ENCODE measurements around the gene MAPK12. TPM values are rescaled to one million over a fixed set of nuclear protein-coding genes. Genes with fewer than 3 reads are reported as not detected.

MAPK12 gene
- total RNA-seq, 2 donors from 2014 or later, result 1.6 to 9.0 TPM

GRCh38 chr22:50293441-50294318 is 32.2 kb upstream of the MAPK12 start:
- no peak overlapping the region for H3K4me3 Mint-ChIP-seq
- H3K9me3 Mint-ChIP-seq, result no peaks in the 10 kb centered on the region
- no peak for DNase-seq (ENCODE audit: low spot score)
- no peak overlapping the region for H3K27ac Mint-ChIP-seq
- H3K4me1 Mint-ChIP-seq (ENCODE audit: low read depth in 2 of 2), result peaks cover 0 to 3% of the 10 kb centered on the region in 2 donors
- H3K27me3 Mint-ChIP-seq, result peaks cover 0 to 15% of the 10 kb centered on the region in 2 donors
- ATAC-seq, result no peak
- no peaks in the 10 kb centered on the region for H3K36me3 Mint-ChIP-seq

GRCh38 chr22:50292643-50293440 is 31.4 kb upstream of the MAPK12 start:
- H3K27me3 Mint-ChIP-seq, result peaks cover 0 to 15% of the 10 kb centered on the region in 2 donors
- no peak overlapping the region for H3K4me3 Mint-ChIP-seq
- H3K4me1 Mint-ChIP-seq (ENCODE audit: low read depth in 2 of 2), result peaks cover 0 to 3% of the 10 kb centered on the region in 2 donors
- no peaks in the 10 kb centered on the region for H3K36me3 Mint-ChIP-seq
- no peak overlapping the region for H3K27ac Mint-ChIP-seq
- no peaks in the 10 kb centered on the region for H3K9me3 Mint-ChIP-seq
- no peak for DNase-seq (ENCODE audit: low spot score)
- no peak for ATAC-seq

GRCh38 chr22:50289942-50290630 is 28.6 kb upstream of the MAPK12 start:
- Mint-ChIP-seq H3K4me3 (no peak overlapping the region), H3K27me3 (peaks cover 0 to 12% of the 10 kb centered on the region in 2 donors), H3K4me1 (ENCODE audit: low read depth in 2 of 2) (peaks cover 0 to 3% of the 10 kb centered on the region in 2 donors), H3K9me3 (no peaks in the 10 kb centered on the region), H3K27ac (no peak overlapping the region), H3K36me3 (no peaks in the 10 kb centered on the region)
- ATAC-seq (no peak), DNase-seq (ENCODE audit: low spot score) (no peak)

GRCh38 chr22:50289151-50289941 is 27.9 kb upstream of the MAPK12 start:
- Mint-ChIP-seq H3K36me3 (no peaks in the 10 kb centered on the region), H3K4me3 (no peak overlapping the region), H3K4me1 (ENCODE audit: low read depth in 2 of 2) (peaks cover 0 to 3% of the 10 kb centered on the region in 2 donors), H3K9me3 (no peaks in the 10 kb centered on the region), H3K27me3 (peaks cover 0 to 12% of the 10 kb centered on the region in 2 donors), H3K27ac (no peak overlapping the region)
- ATAC-seq, result no peak
- no peak for DNase-seq (ENCODE audit: low spot score)

GRCh38 chr22:50287731-50288130 is 26.2 kb upstream of the MAPK12 start:
- no peak for DNase-seq (ENCODE audit: low spot score)
- Mint-ChIP-seq H3K4me3 (no peak overlapping the region), H3K27me3 (peaks cover 0 to 9% of the 10 kb centered on the region in 2 donors), H3K27ac (no peak overlapping the region), H3K36me3 (no peaks in the 10 kb centered on the region), H3K4me1 (ENCODE audit: low read depth in 2 of 2) (peaks cover 0 to 3% of the 10 kb centered on the region in 2 donors), H3K9me3 (no peaks in the 10 kb centered on the region)
- ATAC-seq, result no peak

- ATAC-seq, result no peak
- no peak overlapping the region for H3K4me3 Mint-ChIP-seq
- peaks cover 0 to 4% of the 10 kb centered on the region in 2 donors for H3K27me3 Mint-ChIP-seq
- no peaks in the 10 kb centered on the region for H3K36me3 Mint-ChIP-seq
- no peaks in the 10 kb centered on the region for H3K4me1 Mint-ChIP-seq (ENCODE audit: low read depth in 2 of 2)
- no peaks in the 10 kb centered on the region for H3K9me3 Mint-ChIP-seq
- H3K27ac Mint-ChIP-seq, result no peak overlapping the region
- DNase-seq (ENCODE audit: low spot score), result no peak
These were observed 25.3 kb upstream of the MAPK12 start for GRCh38 chr22:50286701-50287318.

GRCh38 chr22:50286275-50286674 is 24.8 kb upstream of the MAPK12 start:
- Mint-ChIP-seq H3K36me3 (no peaks in the 10 kb centered on the region), H3K27ac (no peak overlapping the region), H3K27me3 (no peaks in the 10 kb centered on the region), H3K9me3 (no peaks in the 10 kb centered on the region), H3K4me3 (no peak overlapping the region), H3K4me1 (ENCODE audit: low read depth in 2 of 2) (no peaks in the 10 kb centered on the region)
- ATAC-seq (no peak), DNase-seq (ENCODE audit: low spot score) (no peak)

GRCh38 chr22:50285568-50286229 is 24.2 kb upstream of the MAPK12 start:
- Mint-ChIP-seq H3K27ac (no peak overlapping the region), H3K4me1 (ENCODE audit: low read depth in 2 of 2) (no peaks in the 10 kb centered on the region), H3K4me3 (no peak overlapping the region), H3K27me3 (no peaks in the 10 kb centered on the region), H3K36me3 (no peaks in the 10 kb centered on the region), H3K9me3 (no peaks in the 10 kb centered on the region)
- ATAC-seq (no peak), DNase-seq (ENCODE audit: low spot score) (no peak)

- ATAC-seq (no peak), DNase-seq (ENCODE audit: low spot score) (no peak)
- Mint-ChIP-seq H3K9me3 (no peaks in the 10 kb centered on the region), H3K27ac (no peak overlapping the region), H3K4me3 (no peak overlapping the region), H3K27me3 (no peaks in the 10 kb centered on the region), H3K4me1 (ENCODE audit: low read depth in 2 of 2) (no peaks in the 10 kb centered on the region), H3K36me3 (no peaks in the 10 kb centered on the region)
These were observed 23.0 kb upstream of the MAPK12 start for GRCh38 chr22:50284479-50284878.

GRCh38 chr22:50283821-50284220 is 22.3 kb upstream of the MAPK12 start:
- DNase-seq (ENCODE audit: low spot score) (no peak), ATAC-seq (no peak)
- Mint-ChIP-seq H3K27ac (no peak overlapping the region), H3K27me3 (no peaks in the 10 kb centered on the region), H3K4me3 (no peak overlapping the region), H3K4me1 (ENCODE audit: low read depth in 2 of 2) (no peaks in the 10 kb centered on the region), H3K9me3 (no peaks in the 10 kb centered on the region), H3K36me3 (no peaks in the 10 kb centered on the region)

- H3K4me1 Mint-ChIP-seq (ENCODE audit: low read depth in 2 of 2), result no peaks in the 10 kb centered on the region
- no peaks in the 10 kb centered on the region for H3K27me3 Mint-ChIP-seq
- no peak overlapping the region for H3K4me3 Mint-ChIP-seq
- H3K9me3 Mint-ChIP-seq, result no peaks in the 10 kb centered on the region
- DNase-seq (ENCODE audit: low spot score), result no peak
- H3K36me3 Mint-ChIP-seq, result no peaks in the 10 kb centered on the region
- ATAC-seq, result no peak
- no peak overlapping the region for H3K27ac Mint-ChIP-seq
These were observed 21.1 kb upstream of the MAPK12 start for GRCh38 chr22:50282361-50283155.

- Mint-ChIP-seq H3K4me1 (ENCODE audit: low read depth in 2 of 2) (no peaks in the 10 kb centered on the region), H3K9me3 (no peaks in the 10 kb centered on the region), H3K27me3 (no peaks in the 10 kb centered on the region), H3K27ac (no peak overlapping the region), H3K4me3 (no peak overlapping the region), H3K36me3 (no peaks in the 10 kb centered on the region)
- DNase-seq (ENCODE audit: low spot score) (no peak), ATAC-seq (no peak)
These were observed 20.5 kb upstream of the MAPK12 start for GRCh38 chr22:50281957-50282356.

Measured in natural killer cell treated with Interleukin-12 subunit alpha and Interleukin-12 subunit beta and Interleukin-15 and Interleukin-18, amount 100 ng/mL, for 72 hours (primary cell).